HEK293 (cell line): ENCODE measurements around the gene TMEM62.

ENCODE experiments used
- CTCF ChIA-PET: fragments of 350-600 bp; formaldehyde crosslinking; extraction: SDS; loops from one replicate; lab custom pipeline; 2021; ENCODE audit warnings: antibody characterized with exemption; lab: Yijun Ruan, JAX
- POLR2A ChIA-PET: fragments of 300-600 bp; formaldehyde crosslinking; extraction: SDS; loops from one replicate; lab custom pipeline; 2020; ENCODE audit warnings: antibody characterized with exemption, inconsistent platforms; lab: Yijun Ruan, JAX
- H3K27ac ChIP-seq: fragments of 200-500 bp; sonication (Bioruptor generic); 2 replicates; pipeline ENCODE4 v1.5.1; 2014; ENCODE audit warnings: low read depth, low read length, control low read depth, inconsistent platforms; ENCODE audit errors: extremely low read depth
- H3K36me3 ChIP-seq, 2 experiments: fragments of 200-500 bp in 1 of 2; sonication (Bioruptor generic) in 1 of 2; 1 replicate in 1 of 2; 2 replicates in 1 of 2; pipeline ENCODE4 v1.5.1; 2014 to 2017; ENCODE audit warnings: inconsistent platforms in 2 of 2, low read length in 2 of 2; ENCODE audit not compliant: control insufficient read depth in 2 of 2, insufficient read depth in 1 of 2
- H3K4me1 ChIP-seq: fragments of 200-500 bp; sonication (Bioruptor generic); 2 replicates; pipeline ENCODE4 v1.5.1; 2014; ENCODE audit warnings: mild to moderate bottlenecking, low read length, inconsistent platforms; ENCODE audit not compliant: control insufficient read depth, insufficient read depth
- H3K4me3 ChIP-seq: 2 replicates; pipeline ENCODE4 v1.5.1; 2011; ENCODE audit warnings: low read depth, mild to moderate bottlenecking, control low read depth, low read length, moderate library complexity
- H3K9me3 ChIP-seq: fragments of 200-500 bp; sonication (Bioruptor generic); 2 replicates; pipeline ENCODE4 v1.5.1; 2014; ENCODE audit warnings: low read depth, low read length, inconsistent platforms; ENCODE audit not compliant: control insufficient read depth, insufficient read depth
- ZBTB20 ChIP-seq: fragments of 450-650 bp; formaldehyde crosslinking; IDR thresholded peaks from 2 replicates; pipeline ENCODE4 v1.5.1; 2016; ENCODE audit warnings: missing biosample characterization, missing genetic modification characterization
- ZFHX2 ChIP-seq: fragments of 450-650 bp; formaldehyde crosslinking; conservative IDR thresholded peaks from 2 replicates; pipeline ENCODE4 v1.5.1; 2016; ENCODE audit warnings: missing biosample characterization, missing genetic modification characterization
- ZFP69B ChIP-seq: fragments of 450-650 bp; formaldehyde crosslinking; IDR thresholded peaks from 2 replicates; pipeline ENCODE4 v1.5.1; 2016; ENCODE audit warnings: missing biosample characterization, missing genetic modification characterization
- ZNF157 ChIP-seq: fragments of 450-650 bp; formaldehyde crosslinking; IDR thresholded peaks from 2 replicates; pipeline ENCODE4 v1.5.1; 2016; ENCODE audit warnings: missing biosample characterization, missing genetic modification characterization
- ZNF37A ChIP-seq: fragments of 450-650 bp; IDR thresholded peaks from 2 replicates; pipeline ENCODE4 v1.5.1; 2018; ENCODE audit warnings: missing biosample characterization, missing genetic modification characterization
- ZNF600 ChIP-seq: fragments of 450-650 bp; formaldehyde crosslinking; IDR thresholded peaks from 2 replicates; pipeline ENCODE4 v1.5.1; 2016; ENCODE audit warnings: missing biosample characterization, missing genetic modification characterization
- ZNF629 ChIP-seq: fragments of 450-650 bp; formaldehyde crosslinking; IDR thresholded peaks from 2 replicates; pipeline ENCODE4 v1.5.1; 2017; ENCODE audit warnings: missing biosample characterization, missing genetic modification characterization
- ZNF677 ChIP-seq: fragments of 450-650 bp; IDR thresholded peaks from 2 replicates; pipeline ENCODE4 v1.5.0; 2018; ENCODE audit warnings: missing biosample characterization, mild to moderate bottlenecking, missing genetic modification characterization, moderate library complexity
- ZNF704 ChIP-seq: fragments of 450-650 bp; formaldehyde crosslinking; IDR thresholded peaks from 2 replicates; pipeline ENCODE4 v1.5.1; 2016; ENCODE audit warnings: missing biosample characterization, missing genetic modification characterization

Gene TMEM62

GRCh38 chr15:43229977-43230376 is 96.6 kb downstream of the TMEM62 start:
- Histone ChIP-seq H3K4me1 (no peaks in the 10 kb centered on the region), H3K4me3 (no peak overlapping the region), H3K27ac (no peak overlapping the region), H3K36me3 (no peaks in the 10 kb centered on the region), H3K9me3 (no peaks in the 10 kb centered on the region)
- CTCF ChIA-PET, result interaction anchor here (1.2 to 6.0 kb wide), 3 partner anchors 11 to 55 kb away, joined by 3 to 26 read pairs (median 4); no protein-coding TSS in a partner anchor
- POLR2A ChIA-PET, result interaction anchor here (0.6 kb wide), 1 partner anchor 237 kb away, joined by 4 read pairs; no protein-coding TSS in a partner anchor
- no peak for TF ChIP-seq ZBTB20 (tag by site-specific recombination)
- TF ChIP-seq ZFP69B (tag by site-specific recombination), result no peak

DNA sequence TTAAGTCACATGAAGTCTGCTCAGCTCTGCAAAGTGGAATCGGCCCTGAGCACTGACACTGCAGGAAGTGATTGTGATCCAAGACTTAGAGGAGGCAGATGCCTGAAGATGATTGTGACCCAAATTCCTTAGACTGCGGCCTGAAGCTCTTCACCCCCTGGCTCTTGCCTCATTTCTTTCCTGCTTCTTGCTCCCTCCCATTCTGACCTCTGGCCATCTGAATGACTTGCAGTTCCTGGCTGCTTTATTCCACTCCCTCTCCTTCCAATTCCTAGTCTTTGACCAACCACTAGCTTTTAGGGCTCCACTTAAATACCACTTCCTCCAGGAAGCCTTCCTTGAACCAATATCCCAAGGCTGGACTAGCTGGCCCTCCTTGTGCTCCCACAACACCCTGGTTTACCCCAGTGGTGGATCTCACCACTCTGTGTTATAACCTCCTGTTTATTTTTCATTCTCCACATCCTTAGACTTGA is 97.3 kb downstream of the TMEM62 start:
- no peak overlapping the region for H3K4me3 ChIP-seq
- H3K36me3 ChIP-seq, result no peaks in the 10 kb centered on the region
- ChIA-PET POLR2A (interaction anchor here (0.6 kb wide), 1 partner anchor 238 kb away, joined by 4 read pairs; no protein-coding TSS in a partner anchor), CTCF (interaction anchor here (0.6 to 6.0 kb wide), 6 partner anchors 10 to 494 kb away, joined by 3 to 26 read pairs (median 3); no protein-coding TSS in a partner anchor)
- H3K4me1 ChIP-seq, result no peaks in the 10 kb centered on the region
- no peak overlapping the region for H3K27ac ChIP-seq
- TF ChIP-seq ZNF629 (tag by site-specific recombination) (no peak), ZNF677 (tag by site-specific recombination) (no peak), ZNF37A (tag by site-specific recombination) (no peak), ZFHX2 (tag by site-specific recombination) (no peak)
- H3K9me3 ChIP-seq, result no peaks in the 10 kb centered on the region

- no peaks in the 10 kb centered on the region for H3K36me3 ChIP-seq
- H3K9me3 ChIP-seq, result no peaks in the 10 kb centered on the region
- H3K4me3 ChIP-seq, result no peak overlapping the region
- H3K27ac ChIP-seq, result no peak overlapping the region
- ChIA-PET POLR2A (no interaction called here), CTCF (interaction anchor here (1.1 to 6.0 kb wide), 3 partner anchors 8 to 53 kb away, joined by 3 to 26 read pairs (median 4); no protein-coding TSS in a partner anchor)
- TF ChIP-seq ZNF704 (tag by site-specific recombination) (no peak), ZNF157 (no peak), ZNF600 (tag by site-specific recombination) (no peak)
- no peaks in the 10 kb centered on the region for H3K4me1 ChIP-seq
Measured at GRCh38 chr15:43232289-43232874, 99.0 kb downstream of the TMEM62 start.
